CD14-positive monocyte (primary cell): Measurements from ENCODE around the gene MYZAP. TPM values are rescaled to one million over a fixed set of nuclear protein-coding genes. Genes with fewer than 3 reads are reported as not detected.

ENCODE experiments used
- DNase-seq, 3 donors: peaks; one replicate each; pipeline ENCODE4 v3.0.0-alpha.2; 2011 to 2022
- H2AFZ ChIP-seq: 2 replicates; pipeline ENCODE4 v1.6.0; 2012; ENCODE audit warnings: mild to moderate bottlenecking, low read depth, low read length, inconsistent platforms; ENCODE audit not compliant: insufficient read depth, poor library complexity, severe bottlenecking
- H3K27ac ChIP-seq, 2 donors: 1 replicate in 1 of 2; 2 replicates in 1 of 2; pipeline ENCODE4 v1.5.1; 2012 to 2013; ENCODE audit warnings: low read length in 2 of 2, control low read depth in 1 of 2, inconsistent platforms in 1 of 2, low read depth in 1 of 2, mild to moderate bottlenecking in 1 of 2
- H3K27me3 ChIP-seq, 2 donors: one replicate each; pipeline versions ENCODE4 v1.6.0 to v1.6.1; 2011 to 2013; ENCODE audit warnings: low read length in 2 of 2; ENCODE audit not compliant: control insufficient read depth in 2 of 2, insufficient read depth in 2 of 2
- H3K36me3 ChIP-seq, 2 donors: replicated peaks in 1 of 2; 1 replicate in 1 of 2; 2 replicates in 1 of 2; pipeline versions ENCODE4 v1.5.1 to v1.6.1; 2012 to 2013; ENCODE audit warnings: low read length in 2 of 2, control low read depth in 1 of 2, inconsistent platforms in 1 of 2, mild to moderate bottlenecking in 1 of 2; ENCODE audit not compliant: insufficient read depth in 2 of 2, control insufficient read depth in 1 of 2
- H3K4me1 ChIP-seq, 2 donors: 1 replicate in 1 of 2; 2 replicates in 1 of 2; pipeline versions ENCODE4 v1.5.1 to v1.6.1; 2012 to 2013; ENCODE audit warnings: low read length in 2 of 2, control low read depth in 1 of 2, inconsistent platforms in 1 of 2, mild to moderate bottlenecking in 1 of 2, moderate library complexity in 1 of 2; ENCODE audit not compliant: insufficient read depth in 2 of 2, control insufficient read depth in 1 of 2
- H3K4me2 ChIP-seq: replicated peaks from 2 replicates; pipeline ENCODE3; 2012; ENCODE audit warnings: low read length, moderate library complexity, mild to moderate bottlenecking; ENCODE audit not compliant: poor library complexity, severe bottlenecking; ENCODE audit errors: extremely low read depth
- H3K4me3 ChIP-seq, 3 experiments: fragments of 200-600 bp in 1 of 3; sonication (generic) in 1 of 3; replicated peaks in 1 of 3; 1 replicate in 2 of 3; 2 replicates in 1 of 3; pipeline ENCODE4 v1.5.1; 2011 to 2013; ENCODE audit warnings: low read length in 3 of 3, mild to moderate bottlenecking in 3 of 3, control low read depth in 2 of 3, low read depth in 2 of 3, inconsistent platforms in 1 of 3, moderate library complexity in 1 of 3
- H3K79me2 ChIP-seq: 2 replicates; pipeline ENCODE4 v1.6.0; 2012; ENCODE audit warnings: mild to moderate bottlenecking, control low read depth, inconsistent platforms, low read length, moderate library complexity; ENCODE audit not compliant: insufficient read depth
- H3K9ac ChIP-seq: 2 replicates; pipeline ENCODE4 v1.6.0; 2017; ENCODE audit warnings: low read length, mild to moderate bottlenecking; ENCODE audit not compliant: insufficient read depth, poor library complexity, severe bottlenecking
- H3K9me3 ChIP-seq, 2 donors: replicated peaks in 1 of 2; 1 replicate in 1 of 2; 2 replicates in 1 of 2; pipeline versions ENCODE4 v1.5.1 to v1.6.1; 2012 to 2013; ENCODE audit warnings: low read length in 2 of 2, control low read depth in 1 of 2; ENCODE audit not compliant: control insufficient read depth in 1 of 2, insufficient read depth in 1 of 2
- H4K20me1 ChIP-seq: 2 replicates; pipeline ENCODE4 v1.6.0; 2012; ENCODE audit warnings: mild to moderate bottlenecking, low read length, control low read depth, moderate library complexity; ENCODE audit not compliant: insufficient read depth
- H3K27ac Mint-ChIP-seq, 7 donors: one replicate each; pipeline ENCODE4 v1.8.0; 2020; ENCODE audit warnings: mild to moderate bottlenecking in 7 of 7, mixed read lengths in 7 of 7, moderate library complexity in 6 of 7, inconsistent platforms in 2 of 7
- H3K27me3 Mint-ChIP-seq, 3 donors: one replicate each; pipeline ENCODE4 v1.8.0; 2021 to 2022; ENCODE audit warnings: low read depth in 3 of 3, mild to moderate bottlenecking in 3 of 3, mixed read lengths in 3 of 3, moderate library complexity in 3 of 3, inconsistent platforms in 1 of 3
- H3K36me3 Mint-ChIP-seq, 2 donors: one replicate each; pipeline ENCODE4 v1.8.0; 2020; ENCODE audit warnings: mixed read lengths in 2 of 2, inconsistent platforms in 1 of 2, mild to moderate bottlenecking in 1 of 2
- H3K4me1 Mint-ChIP-seq: one replicate; pipeline ENCODE4 v1.8.0; 2020; ENCODE audit warnings: mild to moderate bottlenecking, mixed read lengths
- H3K4me3 Mint-ChIP-seq, 2 donors: one replicate each; pipeline ENCODE4 v1.8.0; 2020; ENCODE audit warnings: mild to moderate bottlenecking in 2 of 2, mixed read lengths in 2 of 2, moderate library complexity in 1 of 2
- H3K9me3 Mint-ChIP-seq, 7 donors: one replicate each; pipeline ENCODE4 v1.8.0; 2020 to 2022; ENCODE audit warnings: mixed read lengths in 7 of 7, mild to moderate bottlenecking in 6 of 7, moderate library complexity in 6 of 7, inconsistent platforms in 2 of 7
- CTCF ChIP-seq: fragments of 200-600 bp; IDR thresholded peaks from one replicate; pipeline ENCODE4 v1.8.0; 2022; ENCODE audit warnings: antibody characterized with exemption, mild to moderate bottlenecking
- WGBS: methylation state at CpG from one replicate; pipeline ENCODE4 v1.1.5; 2013; ENCODE audit warnings: missing lambda C conversion rate; ENCODE audit not compliant: insufficient coverage; 5-methylcytosine and 5-hydroxymethylcytosine counted together
- intact Hi-C, 2 donors: fragments of 100-400 bp; cut with micrococcal nuclease; formaldehyde crosslinking; loops; one replicate each; pipeline versions ENCODE4 v1.15.0 to v1.15.1; 2023
- polyA plus RNA-seq, 3 donors: library from polyadenylated mRNA; depleted of rRNA in 1 of 3; unstranded in 2 of 3; stranded (reverse) in 1 of 3; fragments of 300-500 nt in 2 of 3; fragments of >200 nt in 1 of 3; fragmentation: Illumina TruSeq in 2 of 3; gene quantifications; 1 replicate in 2 of 3; 2 replicates in 1 of 3; pipeline ENCODE4 v1.2.3, GENCODE V29; 2012 to 2021

Gene MYZAP
- polyA plus RNA-seq, 3 donors = 0.12 to 0.13 TPM; not detected in 1

- Histone ChIP-seq H3K4me3 (no peak overlapping the region), H3K79me2 (no peaks in the 10 kb centered on the region), H3K9me3 (no peaks in the 10 kb centered on the region), H3K9ac (no peak overlapping the region), H3K4me1 (peaks cover 0 to 5% of the 10 kb centered on the region in 2 donors), H2AFZ (no peak overlapping the region), H3K4me2 (no peak overlapping the region), H3K36me3 (no peaks in the 10 kb centered on the region), H3K27ac (no peak overlapping the region), H4K20me1 (no peaks in the 10 kb centered on the region), H3K27me3 (no peaks in the 10 kb centered on the region)
- no peak for DNase-seq
- 88% methylated on average over 6 of the region's 7 CpGs for WGBS
- H3K27ac Mint-ChIP-seq = no peak overlapping the region
- no peak for TF ChIP-seq CTCF
- H3K4me1 Mint-ChIP-seq = peaks cover 26% of the 10 kb centered on the region
- no peak overlapping the region for H3K4me3 Mint-ChIP-seq
- intact Hi-C loops = no loop called here
- peaks cover 0 to 3% (median 0%) of the 10 kb centered on the region in 3 donors for H3K27me3 Mint-ChIP-seq
- no peaks in the 10 kb centered on the region for H3K9me3 Mint-ChIP-seq
- no peaks in the 10 kb centered on the region for H3K36me3 Mint-ChIP-seq
Measured at GRCh38 chr15:57611123-57611522, 19.4 kb downstream of the MYZAP start.

- no peak for TF ChIP-seq CTCF
- no peaks in the 10 kb centered on the region for H3K36me3 ChIP-seq
- 81% methylated on average over 2 of the region's 3 CpGs for WGBS
- H2AFZ ChIP-seq = no peak overlapping the region
- no peaks in the 10 kb centered on the region for H3K79me2 ChIP-seq
- intact Hi-C loops = no loop called here
- Mint-ChIP-seq H3K4me1 (peaks cover 25% of the 10 kb centered on the region), H3K36me3 (no peaks in the 10 kb centered on the region), H3K27me3 (peaks cover 0 to 5% (median 0%) of the 10 kb centered on the region in 3 donors), H3K4me3 (no peak overlapping the region), H3K27ac (no peak overlapping the region), H3K9me3 (no peaks in the 10 kb centered on the region)
- no peak overlapping the region for H3K27ac ChIP-seq
- H3K27me3 ChIP-seq = no peaks in the 10 kb centered on the region
- no peak overlapping the region for H3K4me2 ChIP-seq
- H4K20me1 ChIP-seq = no peaks in the 10 kb centered on the region
- no peak overlapping the region for H3K4me3 ChIP-seq
- no peak overlapping the region for H3K9ac ChIP-seq
- no peaks in the 10 kb centered on the region for H3K9me3 ChIP-seq
- H3K4me1 ChIP-seq = peaks cover 0 to 5% of the 10 kb centered on the region in 2 donors
- DNase-seq = no peak
Measured at GRCh38 chr15:57611938-57612337, 20.2 kb downstream of the MYZAP start.
